Liver (tissue), 9 donors: Measurements from ENCODE around the gene MKKS. TPM values are rescaled to one million over a fixed set of nuclear protein-coding genes. Genes with fewer than 3 reads are reported as not detected.

Experiments
- DNase-seq: peaks from one replicate; pipeline ENCODE4 v3.0.0-alpha.2; 2017; ENCODE audit warnings: low spot score
- H3K27ac ChIP-seq, 2 donors: one replicate each; pipeline ENCODE4 v1.7.0; 2013; ENCODE audit warnings: inconsistent platforms in 2 of 2, low read length in 2 of 2, control low read depth in 1 of 2, low read depth in 1 of 2, mild to moderate bottlenecking in 1 of 2
- H3K27me3 ChIP-seq, 4 donors: one replicate each; pipeline versions ENCODE4 v1.6.1 to v1.7.0; 2013; ENCODE audit warnings: low read length in 3 of 4, inconsistent platforms in 1 of 4, mild to moderate bottlenecking in 1 of 4, moderate library complexity in 1 of 4; ENCODE audit not compliant: control insufficient read depth in 4 of 4, insufficient read depth in 4 of 4
- H3K36me3 ChIP-seq, 4 donors: one replicate each; pipeline versions ENCODE4 v1.6.1 to v1.7.0; 2013; ENCODE audit warnings: low read length in 3 of 4, mild to moderate bottlenecking in 3 of 4, low read depth in 1 of 4, moderate library complexity in 1 of 4; ENCODE audit not compliant: control insufficient read depth in 4 of 4, insufficient read depth in 3 of 4
- H3K4me1 ChIP-seq, 4 donors: one replicate each; pipeline versions ENCODE4 v1.6.1 to v1.7.0; 2013; ENCODE audit warnings: low read length in 3 of 4, mild to moderate bottlenecking in 3 of 4, moderate library complexity in 1 of 4; ENCODE audit not compliant: control insufficient read depth in 4 of 4, insufficient read depth in 4 of 4
- H3K4me3 ChIP-seq, 3 donors: one replicate each; pipeline versions ENCODE4 v1.6.1 to v1.7.0; 2013; ENCODE audit warnings: low read length in 3 of 3, control low read depth in 1 of 3, low read depth in 1 of 3, mild to moderate bottlenecking in 1 of 3
- H3K9ac ChIP-seq, 2 donors: one replicate each; pipeline ENCODE4 v1.7.0; 2013; ENCODE audit warnings: low read length in 2 of 2, mild to moderate bottlenecking in 2 of 2, moderate library complexity in 2 of 2, control low read depth in 1 of 2, low read depth in 1 of 2
- H3K9me3 ChIP-seq, 4 donors: one replicate each; pipeline versions ENCODE4 v1.6.1 to v1.7.0; 2013; ENCODE audit warnings: low read length in 3 of 4; ENCODE audit not compliant: control insufficient read depth in 4 of 4
- ATF3 ChIP-seq: IDR thresholded peaks from 2 replicates; pipeline ENCODE4 v1.6.1; 2016; ENCODE audit warnings: antibody characterized with exemption
- CTCF ChIP-seq: fragments of 150-350 bp; IDR thresholded peaks from 2 replicates; pipeline ENCODE4 v1.5.1; 2017; ENCODE audit warnings: improper control_type of control experiment, low read depth, low read length; ENCODE audit not compliant: missing input control
- EGR1 ChIP-seq, 2 donors: IDR thresholded peaks; 2 replicates each; pipeline ENCODE4 v1.6.1; 2016 to 2018; ENCODE audit warnings: antibody characterized with exemption in 2 of 2, low read depth in 2 of 2
- FOXA1 ChIP-seq: IDR thresholded peaks from 2 replicates; pipeline ENCODE4 v1.6.1; 2016; ENCODE audit warnings: antibody characterized with exemption
- FOXA2 ChIP-seq: IDR thresholded peaks from 2 replicates; pipeline ENCODE4 v1.6.1; 2016; ENCODE audit warnings: antibody characterized with exemption
- GABPA ChIP-seq, 2 donors: IDR thresholded peaks in 1 of 2; conservative IDR thresholded peaks in 1 of 2; 2 replicates each; pipeline ENCODE4 v1.6.1; 2016; ENCODE audit warnings: antibody characterized with exemption in 2 of 2, mild to moderate bottlenecking in 1 of 2, moderate library complexity in 1 of 2
- HNF4A ChIP-seq, 2 donors: conservative IDR thresholded peaks; 2 replicates each; pipeline ENCODE4 v1.6.1; 2016; ENCODE audit warnings: antibody characterized with exemption in 2 of 2, mild to moderate bottlenecking in 2 of 2
- HNF4G ChIP-seq: IDR thresholded peaks from 2 replicates; pipeline ENCODE4 v1.6.1; 2016; ENCODE audit warnings: antibody characterized with exemption
- JUND ChIP-seq, 2 donors: IDR thresholded peaks; 2 replicates each; pipeline ENCODE4 v1.6.1; 2016; ENCODE audit warnings: antibody characterized with exemption in 2 of 2
- MAX ChIP-seq: IDR thresholded peaks from 2 replicates; pipeline ENCODE4 v1.6.1; 2016; ENCODE audit warnings: antibody characterized with exemption
- NR2F2 ChIP-seq: IDR thresholded peaks from 2 replicates; pipeline ENCODE4 v1.6.1; 2016; ENCODE audit warnings: antibody characterized with exemption
- RAD21 ChIP-seq, 2 donors: IDR thresholded peaks; 2 replicates each; pipeline ENCODE4 v1.6.1; 2016; ENCODE audit warnings: antibody characterized with exemption in 2 of 2, mild to moderate bottlenecking in 2 of 2
- REST ChIP-seq: IDR thresholded peaks from 2 replicates; pipeline ENCODE4 v1.6.1; 2016; ENCODE audit warnings: antibody characterized with exemption, mild to moderate bottlenecking
- RXRA ChIP-seq, 2 donors: IDR thresholded peaks; 2 replicates each; pipeline ENCODE4 v1.6.1; 2017 to 2018; ENCODE audit warnings: antibody characterized with exemption in 2 of 2, mild to moderate bottlenecking in 1 of 2
- SP1 ChIP-seq: IDR thresholded peaks from 2 replicates; pipeline ENCODE4 v1.6.1; 2018; ENCODE audit warnings: antibody characterized with exemption, mild to moderate bottlenecking
- TAF1 ChIP-seq: conservative IDR thresholded peaks from 2 replicates; pipeline ENCODE4 v1.6.1; 2016; ENCODE audit warnings: antibody characterized with exemption, mild to moderate bottlenecking
- YY1 ChIP-seq: IDR thresholded peaks from 2 replicates; pipeline ENCODE4 v1.6.1; 2016; ENCODE audit warnings: antibody characterized with exemption, mild to moderate bottlenecking
- ZBTB33 ChIP-seq: IDR thresholded peaks from 2 replicates; pipeline ENCODE4 v1.6.1; 2016; ENCODE audit warnings: antibody characterized with exemption
- WGBS: extraction: QIAGEN DNeasy Blood & Tissue Kit; methylation state at CpG from one replicate; pipeline ENCODE4 v1.1.7; 2013; 5-methylcytosine and 5-hydroxymethylcytosine counted together
- polyA plus RNA-seq, 2 donors: library from polyadenylated mRNA; stranded (reverse) in 1 of 2; unstranded in 1 of 2; fragments of 200-250 nt in 1 of 2; fragments of >200 nt in 1 of 2; fragmentation: Nextera tagmentation in 1 of 2; extraction: Ambion mirVana in 1 of 2; gene quantifications; one replicate each; pipeline versions ENCODE4 v1.2.1 to v1.2.3, GENCODE V29; 2013 to 2015
- total RNA-seq, 2 donors: library from RNA; depleted of rRNA; stranded (reverse); fragments of >200 nt; gene quantifications; one replicate each; pipeline ENCODE4 v1.2.3, GENCODE V29; 2014
- donor health status: healthy.
- donor health status: healthy.
- donor health status: healthy.
- donor health status: healthy.
- donor health status: healthy.

Gene MKKS
- total and polyA plus RNA-seq, 4 donors: 8.3 to 19.1 (median 14.7) TPM

GRCh38 chr20:10370091-10370887 lies 63.7 kb downstream of the MKKS start:
- no peaks in the 10 kb centered on the region for H3K36me3 ChIP-seq
- H3K4me1 ChIP-seq: peaks cover 13 to 65% (median 44%) of the 10 kb centered on the region in 4 donors
- WGBS: 23% methylated on average over 8 of the region's 8 CpGs
- no peaks in the 10 kb centered on the region for H3K9me3 ChIP-seq
- H3K9ac ChIP-seq: no peak overlapping the region
- H3K27me3 ChIP-seq: no peaks in the 10 kb centered on the region
- peak overlapping the region in 2 of 3 donors; percentile 20 to 37 for H3K4me3 ChIP-seq
- no peak for DNase-seq
- TF ChIP-seq JUND (IDR thresholded peaks at IDR 0.05) (peak; percentile 76 to 78), FOXA2 (peak; percentile 49), GABPA (IDR thresholded peaks at IDR 0.05 in 1 of 2, conservative IDR thresholded peaks at IDR 0.05 in 1 of 2) (no peak), EGR1 (IDR thresholded peaks at IDR 0.05; ENCODE audit: low read depth in 2 of 2) (peak in 1 of 2 donors; percentile 59), FOXA1 (no peak), RXRA (IDR thresholded peaks at IDR 0.05) (peak; percentile 74 to 84), NR2F2 (no peak), MAX (peak; percentile 84), HNF4G (peak; percentile 56), RAD21 (IDR thresholded peaks at IDR 0.05) (peak; percentile 35 to 67), HNF4A (conservative IDR thresholded peaks at IDR 0.05) (peak; percentile 88), REST (peak; percentile 67), SP1 (peak; percentile 87), ZBTB33 (peak; percentile 85), TAF1 (peak; percentile 43), CTCF (no peak), ATF3 (peak; percentile 66), YY1 (peak; percentile 84)
- H3K27ac ChIP-seq: peak overlapping the region; percentile 41 to 56
